H1 (cell line): Measurements from ENCODE around the gene AP5Z1. TPM values are rescaled to one million over a fixed set of nuclear protein-coding genes. Genes with fewer than 3 reads are reported as not detected.

Experiments used
- CTCF ChIA-PET: fragments of 300-600 bp; sonication (Branson Sonifier 250); formaldehyde crosslinking; loops from one replicate; lab custom pipeline; 2021; ENCODE audit not compliant: partially characterized antibody; lab: Charles Lee
- POLR2A ChIA-PET: fragments of 300-600 bp; sonication (Branson Sonifier 250); formaldehyde crosslinking; loops from one replicate; lab custom pipeline; 2021; ENCODE audit warnings: inconsistent platforms; ENCODE audit not compliant: partially characterized antibody; lab: Charles Lee
- DNase-seq, 2 experiments: peaks; one replicate each; pipeline versions ENCODE4 v3.0.0 to v3.0.0-alpha.2; 2010 to 2022; ENCODE audit warnings: low spot score in 2 of 2, low read depth in 1 of 2, mixed read lengths in 1 of 2
- FAIRE-seq: peaks from 2 replicates; lab custom pipeline; 2011; peaks lifted over from hg19 to GRCh38; lab: Jason Lieb, UNC
- H2AFZ ChIP-seq: 2 replicates; pipeline ENCODE4 v1.8.1; 2012; ENCODE audit warnings: low read length, inconsistent platforms
- H2AK5ac ChIP-seq: 2 replicates; pipeline ENCODE4 v1.6.1; 2013; ENCODE audit warnings: low read depth, low read length
- H2BK120ac ChIP-seq: replicated peaks from 2 replicates; pipeline ENCODE3; 2013; ENCODE audit warnings: low read depth, low read length, inconsistent platforms
- H2BK12ac ChIP-seq: 2 replicates; pipeline ENCODE4 v1.6.1; 2013; ENCODE audit warnings: low read depth, low read length
- H2BK15ac ChIP-seq: 2 replicates; pipeline ENCODE4 v1.6.1; 2013; ENCODE audit warnings: low read length
- H2BK20ac ChIP-seq: 2 replicates; pipeline ENCODE4 v1.6.1; 2013; ENCODE audit warnings: low read length
- H2BK5ac ChIP-seq: 2 replicates; pipeline ENCODE4 v1.6.1; 2013; ENCODE audit warnings: low read depth, low read length
- H3K14ac ChIP-seq: 2 replicates; pipeline ENCODE4 v1.6.1; 2013; ENCODE audit warnings: inconsistent platforms; ENCODE audit not compliant: insufficient read length
- H3K18ac ChIP-seq: 2 replicates; pipeline ENCODE4 v1.6.1; 2013; ENCODE audit warnings: low read length; ENCODE audit errors: extremely low read depth
- H3K23ac ChIP-seq: 2 replicates; pipeline ENCODE4 v1.6.1; 2013; ENCODE audit warnings: inconsistent platforms; ENCODE audit not compliant: insufficient read length
- H3K23me2 ChIP-seq: 2 replicates; pipeline ENCODE4 v1.6.1; 2013; ENCODE audit warnings: low read depth, low read length
- H3K27ac ChIP-seq: 2 replicates; pipeline ENCODE4 v1.6.1; 2011; ENCODE audit warnings: low read depth, low read length, inconsistent platforms
- H3K27me3 ChIP-seq, 4 experiments: replicated peaks in 1 of 4; 1 replicate in 1 of 4; 2 replicates in 3 of 4; pipeline versions ENCODE4 v1.6.1 to v1.8.1; 2011 to 2013; ENCODE audit warnings: low read length in 3 of 4, mild to moderate bottlenecking in 3 of 4, inconsistent platforms in 2 of 4, mixed read lengths in 2 of 4, moderate library complexity in 1 of 4; ENCODE audit not compliant: control insufficient read depth in 3 of 4, insufficient read depth in 3 of 4; ENCODE audit errors: extremely low read depth in 1 of 4
- H3K36me3 ChIP-seq, 4 experiments: 2 replicates each; pipeline versions ENCODE4 v1.6.1 to v1.8.1; 2011 to 2013; ENCODE audit warnings: mild to moderate bottlenecking in 4 of 4, low read length in 3 of 4, moderate library complexity in 2 of 4, control low read depth in 1 of 4, inconsistent platforms in 1 of 4; ENCODE audit not compliant: insufficient read depth in 4 of 4, control insufficient read depth in 2 of 4
- H3K4ac ChIP-seq: replicated peaks from 2 replicates; pipeline ENCODE3; 2013; ENCODE audit warnings: low read length, low read depth, mixed read lengths, inconsistent platforms; ENCODE audit not compliant: insufficient read length
- H3K4me1 ChIP-seq, 4 experiments: replicated peaks in 1 of 4; 1 replicate in 1 of 4; 2 replicates in 3 of 4; pipeline versions ENCODE4 v1.6.1 to v1.8.1; 2011 to 2013; ENCODE audit warnings: low read length in 3 of 4, inconsistent platforms in 2 of 4, mixed read lengths in 1 of 4; ENCODE audit not compliant: insufficient read depth in 4 of 4, control insufficient read depth in 3 of 4
- H3K4me2 ChIP-seq, 2 experiments: 2 replicates each; pipeline versions ENCODE4 v1.6.1 to v1.8.1; 2011 to 2013; ENCODE audit warnings: low read depth in 2 of 2, low read length in 2 of 2, control low read depth in 1 of 2, inconsistent platforms in 1 of 2, mild to moderate bottlenecking in 1 of 2; ENCODE audit not compliant: insufficient read depth in 1 of 2
- H3K4me3 ChIP-seq, 4 experiments: fragments of 200-600, 300-600 bp in 1 of 4; sonication (generic), shearing (Covaris generic), sonication (Bioruptor Twin) in 1 of 4; 2 replicates each; pipeline versions ENCODE4 v1.5.1 to v1.8.1; 2011 to 2016; ENCODE audit warnings: low read length in 4 of 4, low read depth in 3 of 4, control low read depth in 2 of 4, inconsistent platforms in 2 of 4, mild to moderate bottlenecking in 2 of 4, mixed read lengths in 1 of 4, moderate library complexity in 1 of 4; ENCODE audit not compliant: insufficient read depth in 2 of 4; ENCODE audit errors: extremely low read depth in 1 of 4
- H3K56ac ChIP-seq: replicated peaks from 2 replicates; pipeline ENCODE3; 2013; ENCODE audit warnings: low read depth, mild to moderate bottlenecking, mixed read lengths, low read length, inconsistent platforms; ENCODE audit not compliant: insufficient read length
- H3K79me1 ChIP-seq: 2 replicates; pipeline ENCODE4 v1.6.1; 2013; ENCODE audit warnings: low read depth, low read length, control low read depth
- H3K79me2 ChIP-seq, 2 experiments: 2 replicates each; pipeline versions ENCODE4 v1.6.1 to v1.8.1; 2012 to 2013; ENCODE audit warnings: low read length in 2 of 2, mild to moderate bottlenecking in 2 of 2, inconsistent platforms in 1 of 2; ENCODE audit not compliant: insufficient read depth in 2 of 2, control insufficient read depth in 1 of 2
- H3K9ac ChIP-seq, 4 experiments: replicated peaks in 1 of 4; 1 replicate in 1 of 4; 2 replicates in 3 of 4; pipeline versions ENCODE4 v1.6.1 to v1.8.1; 2011 to 2013; ENCODE audit warnings: low read depth in 3 of 4, low read length in 3 of 4, control low read depth in 2 of 4, mild to moderate bottlenecking in 2 of 4, moderate library complexity in 2 of 4, inconsistent platforms in 1 of 4; ENCODE audit errors: extremely low read depth in 1 of 4
- H3K9me3 ChIP-seq, 2 experiments: 2 replicates each; pipeline versions ENCODE4 v1.6.1 to v1.8.1; 2012 to 2013; ENCODE audit warnings: mild to moderate bottlenecking in 2 of 2, moderate library complexity in 2 of 2, control low read depth in 1 of 2, inconsistent platforms in 1 of 2, low read depth in 1 of 2, low read length in 1 of 2, mixed read lengths in 1 of 2; ENCODE audit not compliant: insufficient read depth in 2 of 2
- H4K20me1 ChIP-seq, 2 experiments: replicated peaks in 1 of 2; 2 replicates each; pipeline versions ENCODE3 to v1.8.1; 2011 to 2013; ENCODE audit warnings: inconsistent platforms in 2 of 2, low read length in 2 of 2, mild to moderate bottlenecking in 1 of 2; ENCODE audit not compliant: insufficient read depth in 2 of 2, control insufficient read depth in 1 of 2
- H4K5ac ChIP-seq: 2 replicates; pipeline ENCODE4 v1.6.1; 2013; ENCODE audit warnings: low read length, low read depth, mixed read lengths, inconsistent platforms; ENCODE audit not compliant: insufficient read length
- H4K8ac ChIP-seq: 2 replicates; pipeline ENCODE4 v1.8.0; 2013; ENCODE audit warnings: mild to moderate bottlenecking, moderate library complexity, low read length, inconsistent platforms; ENCODE audit not compliant: insufficient read depth; ENCODE audit errors: extremely low read depth
- H4K91ac ChIP-seq: replicated peaks from 2 replicates; pipeline ENCODE3; 2013; ENCODE audit warnings: low read length, mixed read lengths, inconsistent platforms; ENCODE audit not compliant: insufficient read length
- KDM1A ChIP-seq: fragments of 200-600, 300-600 bp; sonication (generic); IDR thresholded peaks from 2 replicates; pipeline ENCODE4 v1.7.1; 2016; ENCODE audit warnings: mild to moderate bottlenecking, low read length, borderline replicate concordance
- MAFK ChIP-seq: IDR thresholded peaks from 2 replicates; pipeline ENCODE4 v1.6.1; 2012; ENCODE audit warnings: low read depth, mild to moderate bottlenecking, improper control_type of control experiment, low read length
- MAX ChIP-seq: IDR thresholded peaks from 2 replicates; pipeline ENCODE4 v1.6.1; 2012; ENCODE audit warnings: inconsistent platforms
- RXRA ChIP-seq: IDR thresholded peaks from 2 replicates; pipeline ENCODE4 v1.6.1; 2011; ENCODE audit warnings: low read depth, mild to moderate bottlenecking, low read length, moderate library complexity; ENCODE audit not compliant: insufficient read depth
- WGBS, 2 experiments: shearing (Covaris generic) in 1 of 2; methylation state at CpG; one replicate each; pipeline versions ENCODE4 v1.1.6 to v1.1.7; 2013 to 2015; ENCODE audit warnings: low lambda C conversion rate in 2 of 2, mixed read lengths in 2 of 2, inconsistent platforms in 1 of 2, low coverage in 1 of 2, missing lambda C conversion rate in 1 of 2; ENCODE audit not compliant: insufficient replicate concordance in 2 of 2, insufficient coverage in 1 of 2, insufficient read length in 1 of 2; ENCODE audit errors: extremely low coverage in 1 of 2, missing lambda C conversion rate in 1 of 2; 5-methylcytosine and 5-hydroxymethylcytosine counted together
- polyA plus RNA-seq, 7 experiments: library from polyadenylated mRNA; depleted of rRNA in 3 of 7; stranded (reverse) in 5 of 7; unstranded in 2 of 7; fragments of >200 nt in 5 of 7; fragments of 200-250 nt in 2 of 7; gene quantifications; 1 replicate in 5 of 7; 2 replicates in 1 of 7; 4 replicates in 1 of 7; pipeline versions ENCODE4 v1.2.1 to v1.2.3, GENCODE V29; 2011 to 2013; ENCODE audit warnings: missing spikeins in 2 of 7, mixed read lengths in 2 of 7
- total RNA-seq: library from RNA; stranded (reverse); fragmentation: NEBNext Ultra II Directional; extraction: Animal tissue kit (Norgen Biotek cat#: 25700); gene quantifications from 2 replicates; pipeline ENCODE4 v1.2.1, GENCODE V29; 2021

The AP5Z1 gene
- total and polyA plus RNA-seq, 2 of the 8 experiments (the other 6 are each of a cell fraction or from before 2014, with no cell fraction given) = 24.0 to 24.7 TPM

GRCh38 chr7:4824120-4824775 is 48.8 kb downstream of the AP5Z1 start:
- Histone ChIP-seq H2BK120ac (no peak overlapping the region), H3K4me3 (no peak overlapping the region), H4K91ac (no peak overlapping the region), H2AFZ (no peak overlapping the region), H3K79me1 (no peaks in the 10 kb centered on the region), H3K23ac (no peak overlapping the region), H2BK5ac (no peak overlapping the region), H3K9ac (no peak overlapping the region), H3K4me2 (no peak overlapping the region), H2AK5ac (no peak overlapping the region), H4K20me1 (peaks cover 0 to 2% of the 10 kb centered on the region in 2 experiments), H3K27ac (no peak overlapping the region), H4K5ac (no peak overlapping the region), H3K56ac (no peak overlapping the region), H3K27me3 (no peaks in the 10 kb centered on the region), H3K4me1 (no peaks in the 10 kb centered on the region), H3K23me2 (no peaks in the 10 kb centered on the region), H2BK20ac (no peak overlapping the region), H2BK15ac (no peak overlapping the region), H3K14ac (no peak overlapping the region), H3K18ac (no peak overlapping the region), H3K79me2 (no peaks in the 10 kb centered on the region), H2BK12ac (no peak overlapping the region), H3K9me3 (no peaks in the 10 kb centered on the region), H3K36me3 (no peaks in the 10 kb centered on the region), H3K4ac (no peak overlapping the region), H4K8ac (no peak overlapping the region; the same call in 1 of the 2 replicates)
- FAIRE-seq (no peak), DNase-seq (no peak)
- WGBS, 2 experiments = 92% methylated on average over 19 of the region's 20 CpGs; no CpG with 5 or more reads in 1 of the 2 experiments
- ChIA-PET CTCF (interaction anchor here (0.8 to 1.6 kb wide), 6 partner anchors 9 to 261 kb away, joined by 3 to 5 read pairs (median 3); no protein-coding TSS in a partner anchor), POLR2A (interaction anchor here (0.7 kb wide), 1 partner anchor 45 kb away, joined by 3 read pairs; no protein-coding TSS in a partner anchor)
- TF ChIP-seq MAFK (no peak), RXRA (no peak), MAX (no peak), KDM1A (no peak)
